Endodermal cell (in vitro differentiated cells): Measurements from ENCODE around the gene RSPH9. TPM values are rescaled to one million over a fixed set of nuclear protein-coding genes. Genes with fewer than 3 reads are reported as not detected.

ENCODE experiments used
- DNase-seq: peaks from one replicate; pipeline ENCODE4 v3.0.0-alpha.2; 2017
- H3K27ac ChIP-seq: 2 replicates; pipeline ENCODE4 v1.5.1; 2013; ENCODE audit warnings: mild to moderate bottlenecking, low read depth, low read length, moderate library complexity
- H3K27me3 ChIP-seq: 2 replicates; pipeline ENCODE4 v1.6.1; 2013; ENCODE audit warnings: mild to moderate bottlenecking, low read length, moderate library complexity; ENCODE audit not compliant: insufficient read depth, control insufficient read depth, poor library complexity, severe bottlenecking
- H3K36me3 ChIP-seq: 2 replicates; pipeline ENCODE4 v1.7.0; 2013; ENCODE audit warnings: mild to moderate bottlenecking, low read length, moderate library complexity; ENCODE audit not compliant: control insufficient read depth, insufficient read depth
- H3K4me1 ChIP-seq: one replicate; pipeline ENCODE4 v1.7.0; 2013; ENCODE audit warnings: low read length; ENCODE audit not compliant: control insufficient read depth, insufficient read depth
- H3K4me3 ChIP-seq: 2 replicates; pipeline ENCODE4 v1.5.1; 2013; ENCODE audit warnings: mild to moderate bottlenecking, low read length, moderate library complexity
- H3K9ac ChIP-seq: 2 replicates; pipeline ENCODE4 v1.6.1; 2013; ENCODE audit warnings: mild to moderate bottlenecking, low read length, moderate library complexity; ENCODE audit not compliant: poor library complexity, severe bottlenecking; ENCODE audit errors: extremely low read depth
- H3K9me3 ChIP-seq: 2 replicates; pipeline ENCODE4 v1.6.1; 2013; ENCODE audit warnings: mild to moderate bottlenecking, low read length, moderate library complexity; ENCODE audit not compliant: control insufficient read depth
- H3K27ac Mint-ChIP-seq: 2 replicates; pipeline ENCODE4 v1.8.0; 2020; ENCODE audit warnings: mixed read lengths
- H3K27me3 Mint-ChIP-seq: 2 replicates; pipeline ENCODE4 v1.8.0; 2021; ENCODE audit warnings: mild to moderate bottlenecking, mixed read lengths; ENCODE audit not compliant: insufficient read depth
- H3K36me3 Mint-ChIP-seq: 2 replicates; pipeline ENCODE4 v1.8.0; 2020; ENCODE audit warnings: low read depth, mixed read lengths
- H3K4me1 Mint-ChIP-seq: 2 replicates; pipeline ENCODE4 v1.8.0; 2020; ENCODE audit warnings: mixed read lengths
- H3K4me3 Mint-ChIP-seq: 2 replicates; pipeline ENCODE4 v1.8.0; 2020; ENCODE audit warnings: mild to moderate bottlenecking, moderate library complexity, mixed read lengths
- H3K9me3 Mint-ChIP-seq: 2 replicates; pipeline ENCODE4 v1.8.0; 2020; ENCODE audit warnings: mild to moderate bottlenecking, mixed read lengths
- WGBS, 2 experiments: methylation state at CpG; one replicate each; pipeline versions ENCODE4 v1.1.5 to v1.1.7; 2013; ENCODE audit warnings: missing lambda C conversion rate in 2 of 2, mixed read lengths in 1 of 2; ENCODE audit not compliant: insufficient coverage in 1 of 2, insufficient read length in 1 of 2; 5-methylcytosine and 5-hydroxymethylcytosine counted together
- total RNA-seq, 2 donors: library from RNA; stranded (reverse); fragmentation: NEBNext Ultra II Directional in 1 of 2; extraction: Animal tissue kit (Norgen Biotek cat#: 25700) in 1 of 2; gene quantifications; 2 replicates in 1 of 2; 3 replicates in 1 of 2; pipeline ENCODE4 v1.2.1, GENCODE V29; 2021
- TF ChIP-seq, protein P1 (sequence below): fragments of 200-600 bp; sonication (generic); conservative IDR thresholded peaks from 2 replicates; pipeline ENCODE4 v1.5.0; 2021; ENCODE audit warnings: antibody characterized with exemption, mild to moderate bottlenecking

Gene RSPH9
- total RNA-seq, 2 donors from 2014 or later = 0.44 to 0.64 TPM

DNA sequence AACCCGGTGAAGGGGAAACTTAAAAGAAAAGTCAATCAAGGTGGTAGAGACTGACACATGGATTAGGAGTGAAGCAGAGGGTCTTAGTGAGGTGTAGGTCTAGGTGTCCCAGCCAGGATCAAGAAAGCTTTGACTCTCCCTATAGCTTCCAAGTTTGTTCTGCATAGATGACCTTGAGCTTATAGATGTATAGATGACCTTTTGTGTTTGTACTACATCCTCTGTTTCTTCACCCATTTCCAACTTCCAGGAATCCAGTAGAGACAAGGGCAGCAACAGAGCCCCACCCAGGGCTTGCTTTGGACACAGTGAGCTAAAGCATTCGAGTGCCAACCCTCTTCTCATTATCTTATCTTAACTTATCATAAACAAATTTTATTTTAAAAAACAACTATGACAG lies 44.6 kb downstream of the RSPH9 start:
- Mint-ChIP-seq H3K4me3 (no peak overlapping the region), H3K27ac (no peak overlapping the region), H3K36me3 (no peaks in the 10 kb centered on the region), H3K4me1 (peaks cover 20% of the 10 kb centered on the region), H3K9me3 (no peaks in the 10 kb centered on the region), H3K27me3 (no peaks in the 10 kb centered on the region)
- DNase-seq = no peak
- H3K27ac ChIP-seq = no peak overlapping the region
- no peak overlapping the region for H3K4me3 ChIP-seq
- no peaks in the 10 kb centered on the region for H3K4me1 ChIP-seq
- TF ChIP-seq, protein P1, sequence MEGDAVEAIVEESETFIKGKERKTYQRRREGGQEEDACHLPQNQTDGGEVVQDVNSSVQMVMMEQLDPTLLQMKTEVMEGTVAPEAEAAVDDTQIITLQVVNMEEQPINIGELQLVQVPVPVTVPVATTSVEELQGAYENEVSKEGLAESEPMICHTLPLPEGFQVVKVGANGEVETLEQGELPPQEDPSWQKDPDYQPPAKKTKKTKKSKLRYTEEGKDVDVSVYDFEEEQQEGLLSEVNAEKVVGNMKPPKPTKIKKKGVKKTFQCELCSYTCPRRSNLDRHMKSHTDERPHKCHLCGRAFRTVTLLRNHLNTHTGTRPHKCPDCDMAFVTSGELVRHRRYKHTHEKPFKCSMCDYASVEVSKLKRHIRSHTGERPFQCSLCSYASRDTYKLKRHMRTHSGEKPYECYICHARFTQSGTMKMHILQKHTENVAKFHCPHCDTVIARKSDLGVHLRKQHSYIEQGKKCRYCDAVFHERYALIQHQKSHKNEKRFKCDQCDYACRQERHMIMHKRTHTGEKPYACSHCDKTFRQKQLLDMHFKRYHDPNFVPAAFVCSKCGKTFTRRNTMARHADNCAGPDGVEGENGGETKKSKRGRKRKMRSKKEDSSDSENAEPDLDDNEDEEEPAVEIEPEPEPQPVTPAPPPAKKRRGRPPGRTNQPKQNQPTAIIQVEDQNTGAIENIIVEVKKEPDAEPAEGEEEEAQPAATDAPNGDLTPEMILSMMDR = no peak
- no peaks in the 10 kb centered on the region for H3K9me3 ChIP-seq
- no peaks in the 10 kb centered on the region for H3K27me3 ChIP-seq
- peaks cover 3% of the 10 kb centered on the region for H3K36me3 ChIP-seq
- WGBS, 2 experiments = 96 to 100% methylated on average over 1 to 2 of the region's 2 CpGs
- H3K9ac ChIP-seq = no peak overlapping the region

GRCh38 chr6:43695215-43695966 lies 50.6 kb downstream of the RSPH9 start:
- peak; percentile 78 for DNase-seq
- TF ChIP-seq, protein P1 = peak; percentile 16
- H3K9me3 Mint-ChIP-seq = no peaks in the 10 kb centered on the region

DNA sequence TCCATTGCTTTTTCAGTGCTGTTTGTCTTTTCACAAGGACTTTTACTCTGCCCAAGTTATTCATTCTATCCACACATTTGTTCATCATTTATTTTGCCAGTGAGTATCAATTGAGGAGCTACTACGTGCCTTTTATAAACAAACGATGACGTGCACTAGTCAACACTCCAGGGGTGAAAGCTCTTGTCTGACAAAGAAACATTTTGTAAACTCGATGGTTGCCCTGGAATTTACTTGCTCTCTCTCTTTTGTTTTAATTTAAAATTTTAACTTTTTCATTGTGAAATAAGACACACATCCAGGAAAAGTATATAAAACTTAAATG lies 51.1 kb downstream of the RSPH9 start:
- H3K27me3 Mint-ChIP-seq = no peaks in the 10 kb centered on the region
- H3K9me3 ChIP-seq = no peaks in the 10 kb centered on the region
- H3K27me3 ChIP-seq = no peaks in the 10 kb centered on the region
- no peak for DNase-seq
- no peaks in the 10 kb centered on the region for H3K36me3 Mint-ChIP-seq
- H3K4me3 ChIP-seq = no peak overlapping the region
- no peak overlapping the region for H3K4me3 Mint-ChIP-seq
- H3K4me1 Mint-ChIP-seq = peaks cover 40% of the 10 kb centered on the region
- H3K36me3 ChIP-seq = no peaks in the 10 kb centered on the region
- H3K9ac ChIP-seq = no peak overlapping the region
- TF ChIP-seq, protein P1 = no peak
- peak overlapping the region; percentile 4 for H3K27ac ChIP-seq
- WGBS, 2 experiments = 89 to 94% methylated on average over 3 to 4 of the region's 4 CpGs
- no peaks in the 10 kb centered on the region for H3K9me3 Mint-ChIP-seq
- peaks cover 21% of the 10 kb centered on the region for H3K4me1 ChIP-seq
- H3K27ac Mint-ChIP-seq = peak overlapping the region; percentile 83

More at GRCh38 chr6:43695215-43695966, 50.6 kb downstream of the RSPH9 start:
- WGBS, 2 experiments = 61 to 66% methylated on average over 5 to 9 of the region's 9 CpGs
- H3K9ac ChIP-seq = no peak overlapping the region
- peaks cover 21% of the 10 kb centered on the region for H3K4me1 ChIP-seq
- Mint-ChIP-seq H3K27me3 (no peaks in the 10 kb centered on the region), H3K4me1 (peaks cover 40% of the 10 kb centered on the region), H3K27ac (peak overlapping the region; percentile 83), H3K4me3 (no peak overlapping the region), H3K36me3 (no peaks in the 10 kb centered on the region)
- H3K27me3 ChIP-seq = no peaks in the 10 kb centered on the region
- no peak overlapping the region for H3K4me3 ChIP-seq
- H3K36me3 ChIP-seq = no peaks in the 10 kb centered on the region
- no peaks in the 10 kb centered on the region for H3K9me3 ChIP-seq
- peak overlapping the region; percentile 4 for H3K27ac ChIP-seq
